Panc1 (cell line): ENCODE measurements around the gene AAK1. TPM values are rescaled to one million over a fixed set of nuclear protein-coding genes. Genes with fewer than 3 reads are reported as not detected.
A peak's percentile ranks its signal among the peaks of the same experiment; 100 is the strongest.

Source experiments
- ATAC-seq: fragments of 200-7000 bp; cut with Tn5 transposase; 2 replicates; pipeline ENCODE4 v1.9.1; 2020; ENCODE audit warnings: mild to moderate bottlenecking, moderate library complexity
- BruUV-seq: library from RNA; stranded (reverse); fragments of 400-500 nt; replicated peaks from 2 replicates; lab custom pipeline; 2021; lab: Mats Ljungman, UMichigan
- CTCF ChIA-PET: fragments of 300-600 bp; sonication (Branson Sonifier 250); formaldehyde crosslinking; loops from one replicate; lab custom pipeline; 2022; ENCODE audit warnings: antibody characterized with exemption; lab: Charles Lee
- POLR2A ChIA-PET: fragments of 300-600 bp; sonication (Branson Sonifier 250); formaldehyde crosslinking; loops from one replicate; lab custom pipeline; 2022; ENCODE audit warnings: antibody characterized with exemption; lab: Charles Lee
- DNase-seq: peaks from one replicate; pipeline ENCODE4 v3.0.0-alpha.2; 2010; ENCODE audit warnings: low read depth, low spot score
- H3K27ac ChIP-seq: 2 replicates; pipeline ENCODE4 v1.5.1; 2011; ENCODE audit warnings: mild to moderate bottlenecking, low read length, inconsistent platforms
- H3K27me3 ChIP-seq: fragments of 200-500 bp; sonication (Bioruptor generic); 2 replicates; pipeline ENCODE4 v1.6.0; 2014; ENCODE audit warnings: low read length, inconsistent platforms; ENCODE audit not compliant: control insufficient read depth, insufficient read depth
- H3K36me3 ChIP-seq: fragments of 200-500 bp; sonication (Bioruptor generic); 2 replicates; pipeline ENCODE4 v1.5.1; 2014; ENCODE audit warnings: inconsistent platforms, mild to moderate bottlenecking, low read length, moderate library complexity; ENCODE audit not compliant: control insufficient read depth, insufficient read depth
- H3K4me1 ChIP-seq: 2 replicates; pipeline ENCODE4 v1.5.1; 2011; ENCODE audit warnings: inconsistent platforms, mild to moderate bottlenecking, low read length, moderate library complexity; ENCODE audit not compliant: control insufficient read depth, insufficient read depth
- H3K4me3 ChIP-seq, 2 experiments: 2 replicates each; pipeline ENCODE4 v1.5.1; 2011 to 2012; ENCODE audit warnings: low read depth in 2 of 2, low read length in 2 of 2, mild to moderate bottlenecking in 2 of 2, inconsistent platforms in 1 of 2, moderate library complexity in 1 of 2
- H3K9me3 ChIP-seq: fragments of 200-500 bp; sonication (Bioruptor generic); 2 replicates; pipeline ENCODE4 v1.5.1; 2014; ENCODE audit warnings: low read depth, mild to moderate bottlenecking, inconsistent platforms, low read length, moderate library complexity; ENCODE audit not compliant: control insufficient read depth, insufficient read depth
- POLR2AphosphoS5 ChIP-seq: IDR thresholded peaks from 2 replicates; pipeline ENCODE4 v1.6.1; 2012; ENCODE audit warnings: mild to moderate bottlenecking, low read depth, low read length, moderate library complexity
- SIN3A ChIP-seq: IDR thresholded peaks from 2 replicates; pipeline ENCODE4 v1.6.1; 2012; ENCODE audit warnings: low read depth, mild to moderate bottlenecking, low read length, moderate library complexity, borderline replicate concordance; ENCODE audit not compliant: insufficient read depth
- TCF7L2 ChIP-seq: IDR thresholded peaks from 2 replicates; pipeline ENCODE4 v1.6.1; 2011; ENCODE audit warnings: mild to moderate bottlenecking, low read depth, low read length, inconsistent platforms
- in situ Hi-C: cut with HindIII; loops from 2 replicates; pipeline ENCODE4 v1.10.0; 2016; ENCODE audit warnings: low sequenced_read_pairs, low pct_unique_long_range_greater_than_20kb
- intact Hi-C: fragments of 100-400 bp; cut with micrococcal nuclease; formaldehyde crosslinking; loops from one replicate; pipeline ENCODE4 v1.10.0; 2022; ENCODE audit not compliant: unreplicated experiment
- total RNA-seq: library from RNA; stranded (reverse); gene quantifications from one replicate; pipeline ENCODE4 v1.2.1, GENCODE V29; 2021; ENCODE audit not compliant: unreplicated experiment
- TF ChIP-seq, protein P1 (sequence below): fragments of 450-650 bp; IDR thresholded peaks from 2 replicates; pipeline ENCODE4 v1.5.1; 2017; ENCODE audit warnings: mild to moderate bottlenecking
- TF ChIP-seq, protein P2 (sequence below), 2 experiments: IDR thresholded peaks; 2 replicates each; pipeline ENCODE4 v1.6.1; 2011 to 2012; ENCODE audit warnings: low read depth in 2 of 2, control low read depth in 1 of 2, low read length in 1 of 2, mild to moderate bottlenecking in 1 of 2, moderate library complexity in 1 of 2; ENCODE audit not compliant: insufficient read depth in 1 of 2

Gene AAK1
- total RNA-seq, 1 experiment from 2014 or later = 123 TPM

DNA sequence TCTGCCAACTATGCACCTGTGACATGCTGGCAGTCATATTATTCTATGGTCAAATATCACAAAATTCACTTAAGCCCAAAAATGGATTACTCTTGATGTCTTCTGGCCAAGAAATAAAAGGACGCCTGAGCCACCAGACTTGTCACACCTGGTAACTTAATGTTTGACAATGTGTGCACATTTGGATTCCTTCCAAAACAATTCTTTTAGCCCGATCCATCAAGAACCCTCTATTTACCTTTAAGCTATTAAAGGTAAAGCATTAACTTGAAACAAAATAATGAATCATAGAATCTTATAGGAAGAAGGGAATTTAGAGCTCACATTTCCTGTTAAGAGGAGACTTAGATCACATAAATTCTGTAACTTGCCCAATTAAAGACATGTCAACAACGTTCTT lies 159.8 kb downstream of the AAK1 start:
- ChIA-PET CTCF (no interaction called here), POLR2A (no interaction called here)
- in situ Hi-C loops (no loop called here), intact Hi-C loops (no loop called here)
- no TSS peak for BruUV-seq
- no peak overlapping the region for H3K4me3 ChIP-seq
- DNase-seq (no peak), ATAC-seq (no peak)
- no peaks in the 10 kb centered on the region for H3K4me1 ChIP-seq
- H3K27ac ChIP-seq = no peak overlapping the region
- H3K27me3 ChIP-seq = no peaks in the 10 kb centered on the region
- 0 out of 2 replicates have a peak, but pooled peaks cover 3% of the 10 kb centered on the region for H3K36me3 ChIP-seq
- no peaks in the 10 kb centered on the region for H3K9me3 ChIP-seq
- TF ChIP-seq SIN3A (no peak), TCF7L2 (no peak), POLR2AphosphoS5 (no peak)
- TF ChIP-seq, protein P1, sequence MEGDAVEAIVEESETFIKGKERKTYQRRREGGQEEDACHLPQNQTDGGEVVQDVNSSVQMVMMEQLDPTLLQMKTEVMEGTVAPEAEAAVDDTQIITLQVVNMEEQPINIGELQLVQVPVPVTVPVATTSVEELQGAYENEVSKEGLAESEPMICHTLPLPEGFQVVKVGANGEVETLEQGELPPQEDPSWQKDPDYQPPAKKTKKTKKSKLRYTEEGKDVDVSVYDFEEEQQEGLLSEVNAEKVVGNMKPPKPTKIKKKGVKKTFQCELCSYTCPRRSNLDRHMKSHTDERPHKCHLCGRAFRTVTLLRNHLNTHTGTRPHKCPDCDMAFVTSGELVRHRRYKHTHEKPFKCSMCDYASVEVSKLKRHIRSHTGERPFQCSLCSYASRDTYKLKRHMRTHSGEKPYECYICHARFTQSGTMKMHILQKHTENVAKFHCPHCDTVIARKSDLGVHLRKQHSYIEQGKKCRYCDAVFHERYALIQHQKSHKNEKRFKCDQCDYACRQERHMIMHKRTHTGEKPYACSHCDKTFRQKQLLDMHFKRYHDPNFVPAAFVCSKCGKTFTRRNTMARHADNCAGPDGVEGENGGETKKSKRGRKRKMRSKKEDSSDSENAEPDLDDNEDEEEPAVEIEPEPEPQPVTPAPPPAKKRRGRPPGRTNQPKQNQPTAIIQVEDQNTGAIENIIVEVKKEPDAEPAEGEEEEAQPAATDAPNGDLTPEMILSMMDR = no peak
- TF ChIP-seq, protein P2, sequence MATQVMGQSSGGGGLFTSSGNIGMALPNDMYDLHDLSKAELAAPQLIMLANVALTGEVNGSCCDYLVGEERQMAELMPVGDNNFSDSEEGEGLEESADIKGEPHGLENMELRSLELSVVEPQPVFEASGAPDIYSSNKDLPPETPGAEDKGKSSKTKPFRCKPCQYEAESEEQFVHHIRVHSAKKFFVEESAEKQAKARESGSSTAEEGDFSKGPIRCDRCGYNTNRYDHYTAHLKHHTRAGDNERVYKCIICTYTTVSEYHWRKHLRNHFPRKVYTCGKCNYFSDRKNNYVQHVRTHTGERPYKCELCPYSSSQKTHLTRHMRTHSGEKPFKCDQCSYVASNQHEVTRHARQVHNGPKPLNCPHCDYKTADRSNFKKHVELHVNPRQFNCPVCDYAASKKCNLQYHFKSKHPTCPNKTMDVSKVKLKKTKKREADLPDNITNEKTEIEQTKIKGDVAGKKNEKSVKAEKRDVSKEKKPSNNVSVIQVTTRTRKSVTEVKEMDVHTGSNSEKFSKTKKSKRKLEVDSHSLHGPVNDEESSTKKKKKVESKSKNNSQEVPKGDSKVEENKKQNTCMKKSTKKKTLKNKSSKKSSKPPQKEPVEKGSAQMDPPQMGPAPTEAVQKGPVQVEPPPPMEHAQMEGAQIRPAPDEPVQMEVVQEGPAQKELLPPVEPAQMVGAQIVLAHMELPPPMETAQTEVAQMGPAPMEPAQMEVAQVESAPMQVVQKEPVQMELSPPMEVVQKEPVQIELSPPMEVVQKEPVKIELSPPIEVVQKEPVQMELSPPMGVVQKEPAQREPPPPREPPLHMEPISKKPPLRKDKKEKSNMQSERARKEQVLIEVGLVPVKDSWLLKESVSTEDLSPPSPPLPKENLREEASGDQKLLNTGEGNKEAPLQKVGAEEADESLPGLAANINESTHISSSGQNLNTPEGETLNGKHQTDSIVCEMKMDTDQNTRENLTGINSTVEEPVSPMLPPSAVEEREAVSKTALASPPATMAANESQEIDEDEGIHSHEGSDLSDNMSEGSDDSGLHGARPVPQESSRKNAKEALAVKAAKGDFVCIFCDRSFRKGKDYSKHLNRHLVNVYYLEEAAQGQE (IDR thresholded peaks at IDR 0.05; ENCODE audit: insufficient read depth in 1 of 2, low read depth in 2 of 2, low read length in 1 of 2) = no peak

DNA sequence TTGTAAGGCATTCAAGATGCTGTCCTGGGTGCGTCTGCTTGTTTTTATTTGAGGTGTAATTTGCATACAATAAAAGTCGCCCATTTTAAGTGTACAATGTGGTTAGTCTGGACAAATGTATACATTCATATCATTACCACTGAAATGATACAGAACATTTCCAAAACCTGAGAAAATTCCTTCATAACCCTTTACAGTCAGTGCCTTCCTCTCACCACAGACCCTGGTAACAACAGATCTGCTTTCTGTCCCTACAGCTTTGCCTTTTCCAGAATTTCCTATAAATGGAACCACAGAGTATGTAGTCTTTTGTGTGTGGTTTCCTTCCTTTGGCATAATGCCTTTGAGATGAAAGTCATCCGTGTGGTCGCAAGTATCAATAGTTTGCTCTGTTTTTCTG lies 160.5 kb downstream of the AAK1 start:
- TF ChIP-seq POLR2AphosphoS5 (no peak), SIN3A (no peak), TCF7L2 (no peak)
- TF ChIP-seq, protein P1 = no peak
- H3K9me3 ChIP-seq = no peaks in the 10 kb centered on the region
- POLR2A ChIA-PET = no interaction called here
- no peaks in the 10 kb centered on the region for H3K27me3 ChIP-seq
- H3K4me3 ChIP-seq = no peak overlapping the region
- no peaks in the 10 kb centered on the region for H3K4me1 ChIP-seq
- CTCF ChIA-PET = no interaction called here
- ATAC-seq = no peak
- no peak overlapping the region for H3K27ac ChIP-seq
- DNase-seq = no peak
- intact Hi-C loops (no loop called here), in situ Hi-C loops (no loop called here)
- BruUV-seq = TSS peak; percentile 4
- 0 out of 2 replicates have a peak, but pooled peaks cover 4% of the 10 kb centered on the region for H3K36me3 ChIP-seq
